ENCODE results near the gene SLC6A7. TPM values are rescaled to one million over a fixed set of nuclear protein-coding genes. Genes with fewer than 3 reads are reported as not detected.

The SLC6A7 gene
- total RNA-seq, 1 donor from 2014 or later = 10.8 TPM

- DNase-seq (ENCODE audit: low spot score) = no peak
Measured at GRCh38 chr5:150190503-150190979, 679 bp downstream of the SLC6A7 start.

GRCh38 chr5:150190987-150191386 is 1.1 kb downstream of the SLC6A7 start:
- no peak for DNase-seq (ENCODE audit: low spot score)

- DNase-seq (ENCODE audit: low spot score) = no peak
Measured at GRCh38 chr5:150192462-150192861, 2.6 kb downstream of the SLC6A7 start.

GRCh38 chr5:150195736-150196485 is 6.0 kb downstream of the SLC6A7 start:
- DNase-seq (ENCODE audit: low spot score) = no peak

GRCh38 chr5:150196514-150196913 is 6.7 kb downstream of the SLC6A7 start:
- no peak for DNase-seq (ENCODE audit: low spot score)

GRCh38 chr5:150196986-150197385 is 7.1 kb downstream of the SLC6A7 start:
- no peak for DNase-seq (ENCODE audit: low spot score)

GRCh38 chr5:150197476-150197875 is 7.6 kb downstream of the SLC6A7 start:
- DNase-seq (ENCODE audit: low spot score) = no peak

GRCh38 chr5:150202501-150202900 is 12.6 kb downstream of the SLC6A7 start:
- no peak for DNase-seq (ENCODE audit: low spot score)

- no peak for DNase-seq (ENCODE audit: low spot score)
Measured at GRCh38 chr5:150203832-150204589, 14.1 kb downstream of the SLC6A7 start.

- DNase-seq (ENCODE audit: low spot score) = no peak
Measured at GRCh38 chr5:150204590-150204960, 14.7 kb downstream of the SLC6A7 start.

- no peak for DNase-seq (ENCODE audit: low spot score)
Measured at GRCh38 chr5:150206098-150206778, 16.4 kb downstream of the SLC6A7 start.

GRCh38 chr5:150206779-150207115 is 16.9 kb downstream of the SLC6A7 start:
- no peak for DNase-seq (ENCODE audit: low spot score)

- DNase-seq (ENCODE audit: low spot score) = peak; percentile 34
Measured at GRCh38 chr5:150208187-150209098, 18.6 kb downstream of the SLC6A7 start.

- DNase-seq (ENCODE audit: low spot score) = peak; percentile 63
Measured at GRCh38 chr5:150209099-150209635, 19.3 kb downstream of the SLC6A7 start.

GRCh38 chr5:150210644-150211043 is 20.8 kb downstream of the SLC6A7 start:
- DNase-seq (ENCODE audit: low spot score) = no peak

- no peak for DNase-seq (ENCODE audit: low spot score)
Measured at GRCh38 chr5:150211156-150212030, 21.5 kb downstream of the SLC6A7 start.

- peak; percentile 89 for DNase-seq (ENCODE audit: low spot score)
Measured at GRCh38 chr5:150213530-150213929, 23.7 kb downstream of the SLC6A7 start.

GRCh38 chr5:150214289-150214688 is 24.4 kb downstream of the SLC6A7 start:
- DNase-seq (ENCODE audit: low spot score) = peak; percentile 56

- peak; percentile 38 for DNase-seq (ENCODE audit: low spot score)
Measured at GRCh38 chr5:150215979-150216944, 26.4 kb downstream of the SLC6A7 start.

Measured in umbilical cord (tissue), 2 donors.